ENCODE measurements around the gene SSU72.

SSU72 gene

DNA sequence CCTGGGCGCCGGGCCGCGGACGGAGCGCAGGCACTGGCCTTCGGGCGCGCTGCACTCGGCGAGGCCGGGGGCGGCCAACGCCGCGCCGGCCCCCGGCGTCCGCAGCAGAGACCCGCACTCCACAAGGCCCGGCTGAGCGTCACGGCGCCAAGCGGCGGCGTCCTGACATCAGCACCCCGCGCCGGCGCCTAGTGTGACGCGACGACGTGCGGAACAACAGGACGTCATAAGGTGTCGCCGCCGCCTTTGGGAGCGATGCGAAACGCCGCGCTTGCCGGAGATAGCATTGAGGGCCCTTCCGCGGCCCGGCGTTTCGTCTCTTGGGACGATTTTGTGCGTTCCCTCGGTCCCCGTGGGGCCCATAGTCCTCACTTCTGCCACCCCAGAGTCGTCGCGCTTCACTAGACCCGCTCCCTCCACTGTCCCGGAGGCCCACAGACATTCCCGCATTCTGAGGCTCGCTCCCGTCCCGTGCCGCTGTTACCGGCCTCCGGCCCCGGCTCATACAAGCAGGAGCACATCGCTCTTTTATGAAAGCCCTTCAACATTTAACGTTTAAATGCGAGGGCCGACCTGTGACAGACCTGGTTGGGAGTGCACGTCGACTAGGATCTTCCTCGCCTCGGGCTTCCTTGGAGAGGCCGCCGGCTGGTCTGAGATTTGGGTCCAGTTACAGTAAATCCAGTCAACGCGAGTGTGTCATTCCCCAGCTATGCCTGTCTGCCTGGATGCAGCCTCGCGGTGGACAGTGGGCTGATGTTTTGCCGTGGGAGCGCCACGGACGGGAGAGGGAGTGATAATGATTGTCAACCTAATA, at the start of gene SSU72:
Gene SSU72, minus strand, starts transcription at position 143 of the 817 bp plus-strand sequence. CDS start 306 bp downstream, outside the sequence.
- peak; percentile 93 for DNase-seq

DNA sequence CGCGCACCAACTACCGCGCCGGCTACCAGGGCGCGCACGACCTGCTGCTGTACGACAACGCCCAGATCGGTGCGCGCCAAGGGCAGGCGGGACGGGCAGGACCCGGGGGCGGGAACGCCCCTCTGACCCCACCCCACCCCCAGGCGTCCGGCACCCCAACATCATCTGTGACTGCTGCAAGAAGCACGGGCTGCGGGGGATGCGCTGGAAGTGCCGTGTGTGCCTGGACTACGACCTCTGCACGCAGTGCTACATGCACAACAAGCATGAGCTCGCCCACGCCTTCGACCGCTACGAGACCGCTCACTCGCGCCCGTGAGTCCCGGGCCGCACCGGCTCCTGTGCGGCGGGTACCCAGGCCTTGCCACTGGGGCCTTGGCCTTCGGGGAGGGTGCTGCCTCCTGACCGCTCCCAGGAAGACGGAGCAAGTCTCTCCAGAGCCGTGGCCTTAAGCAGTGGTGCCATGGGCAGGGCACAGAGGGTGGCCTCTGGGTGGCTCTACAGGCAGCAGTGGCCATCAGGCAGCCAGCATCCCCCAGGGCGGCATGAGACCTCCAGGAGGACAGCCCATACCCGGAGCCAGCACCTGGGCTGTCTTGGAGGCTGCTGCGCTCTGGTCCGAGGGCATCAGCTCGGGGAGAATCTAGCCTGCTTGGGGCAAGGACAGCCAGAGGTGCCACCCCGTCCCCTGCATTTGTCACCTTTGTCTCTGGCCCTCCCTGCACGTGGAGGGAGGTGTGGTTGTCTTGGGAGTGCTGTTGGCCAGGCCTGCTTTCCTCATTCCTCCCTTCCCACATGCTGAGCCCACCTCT, 49.2 kb upstream of the SSU72 start:
- no peak for DNase-seq

DNA sequence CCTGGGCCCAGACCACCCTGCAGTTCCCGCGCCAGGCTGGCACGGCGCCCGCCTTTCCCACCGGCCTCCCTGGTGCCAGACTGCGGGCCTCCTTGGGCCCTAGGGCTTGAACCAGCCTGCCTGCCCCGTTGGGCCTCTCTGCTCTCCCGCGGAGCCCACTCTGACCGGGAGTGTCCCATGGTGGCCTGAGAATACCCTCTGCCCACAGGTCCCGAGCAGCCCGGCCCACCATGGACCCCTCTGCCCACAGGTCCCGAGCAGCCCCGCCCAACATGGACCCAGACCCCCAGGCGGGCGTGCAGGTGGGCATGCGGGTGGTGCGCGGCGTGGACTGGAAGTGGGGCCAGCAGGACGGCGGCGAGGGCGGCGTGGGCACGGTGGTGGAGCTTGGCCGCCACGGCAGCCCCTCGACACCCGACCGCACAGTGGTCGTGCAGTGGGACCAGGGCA, 48.5 kb upstream of the SSU72 start:
- DNase-seq = no peak

DNA sequence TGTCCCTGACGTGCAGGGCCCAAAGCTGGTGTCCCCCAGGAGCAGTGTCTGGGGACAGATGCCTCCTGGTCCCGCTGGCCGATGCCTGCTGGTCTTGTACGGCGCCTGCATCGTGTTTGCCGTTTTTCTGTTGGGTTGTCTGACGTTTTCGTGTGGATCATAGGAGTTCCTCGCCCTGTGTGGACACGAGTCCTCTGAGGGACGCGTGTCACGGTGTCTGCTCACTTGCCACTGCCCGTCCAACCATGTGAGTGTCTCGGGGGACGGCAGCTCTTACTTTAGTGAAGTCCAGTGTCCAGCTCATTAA, 48.1 kb upstream of the SSU72 start:
- DNase-seq = no peak

DNA sequence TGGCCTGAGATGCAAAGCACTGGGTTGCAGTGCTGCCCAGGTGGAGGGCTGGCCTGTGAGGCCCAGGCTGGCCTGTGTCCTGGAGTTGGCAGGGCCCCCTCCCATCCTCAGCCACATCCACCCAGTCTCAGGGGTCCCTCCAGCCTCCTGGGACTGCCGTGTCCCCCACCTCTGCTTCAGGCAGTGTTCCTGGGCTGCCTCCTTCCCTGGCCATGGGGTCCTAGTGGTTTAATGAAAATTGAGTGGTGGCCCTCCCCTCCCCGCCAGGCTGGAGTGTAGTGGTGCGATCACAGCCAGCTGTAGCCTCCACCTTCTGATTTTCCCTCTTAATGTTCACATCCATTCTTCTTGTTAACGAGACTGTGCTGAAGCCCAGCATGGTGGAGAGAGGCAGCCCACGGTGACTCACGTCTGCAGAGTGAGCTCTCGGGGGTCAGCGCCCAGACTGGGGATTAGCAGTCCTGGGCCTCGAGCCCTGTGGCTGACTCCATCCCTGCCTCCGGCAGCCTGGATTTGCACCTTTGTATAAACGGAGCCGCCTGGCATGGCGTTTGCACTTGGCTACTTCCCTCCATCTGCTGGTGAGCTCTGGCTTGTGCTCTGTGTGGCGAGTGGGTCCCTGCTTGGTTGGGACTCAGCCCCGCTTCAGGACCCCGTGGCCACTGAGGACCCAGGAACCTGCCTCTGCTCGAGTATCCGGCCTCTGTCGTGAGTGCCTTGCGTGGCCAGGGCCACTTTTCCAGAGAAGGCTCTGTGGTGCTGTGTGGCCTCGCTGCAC, 47.5 kb upstream of the SSU72 start:
- no peak for DNase-seq

DNA sequence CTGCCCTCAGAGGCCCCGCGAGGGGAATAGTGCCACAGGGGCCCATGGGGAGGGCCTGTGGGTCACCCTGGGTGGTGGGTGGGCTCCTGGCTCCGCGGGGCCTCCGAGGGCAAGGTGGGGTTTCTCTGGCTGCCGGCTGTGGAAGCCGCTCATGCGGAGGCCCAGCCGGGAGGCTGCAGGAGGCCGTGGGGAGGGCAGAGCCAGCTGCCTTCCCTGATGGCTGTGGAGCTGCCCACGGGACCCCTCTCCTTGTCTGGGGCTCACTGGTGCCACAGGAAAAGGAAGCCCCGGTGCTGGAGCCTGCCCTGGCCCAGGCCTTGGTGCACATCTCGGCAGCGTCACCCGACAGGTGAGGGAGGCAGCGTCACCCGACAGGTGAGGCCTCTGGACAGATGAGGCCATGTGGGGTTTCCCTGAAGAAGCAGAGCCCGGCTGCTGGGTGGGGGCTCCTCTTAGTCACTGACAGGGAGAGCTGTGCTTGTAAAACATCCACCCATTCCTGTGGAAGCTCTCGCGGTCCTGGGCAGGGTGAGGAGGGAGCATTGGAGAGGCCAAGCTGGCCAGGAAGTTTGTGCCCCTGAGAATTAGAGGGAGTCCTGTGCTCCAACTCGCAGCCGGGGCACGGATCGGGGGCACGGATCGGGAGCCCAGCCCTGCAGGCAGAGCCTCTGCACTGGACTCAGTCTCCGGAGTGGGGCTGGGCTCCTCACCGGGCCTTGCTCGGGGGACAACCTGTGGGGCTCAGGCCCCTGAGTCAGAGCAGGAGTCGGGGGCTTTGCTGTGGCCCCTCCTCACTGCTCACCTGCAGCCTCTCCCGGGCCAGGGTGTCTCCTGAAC, 46.7 kb upstream of the SSU72 start:
- no peak for DNase-seq

DNA sequence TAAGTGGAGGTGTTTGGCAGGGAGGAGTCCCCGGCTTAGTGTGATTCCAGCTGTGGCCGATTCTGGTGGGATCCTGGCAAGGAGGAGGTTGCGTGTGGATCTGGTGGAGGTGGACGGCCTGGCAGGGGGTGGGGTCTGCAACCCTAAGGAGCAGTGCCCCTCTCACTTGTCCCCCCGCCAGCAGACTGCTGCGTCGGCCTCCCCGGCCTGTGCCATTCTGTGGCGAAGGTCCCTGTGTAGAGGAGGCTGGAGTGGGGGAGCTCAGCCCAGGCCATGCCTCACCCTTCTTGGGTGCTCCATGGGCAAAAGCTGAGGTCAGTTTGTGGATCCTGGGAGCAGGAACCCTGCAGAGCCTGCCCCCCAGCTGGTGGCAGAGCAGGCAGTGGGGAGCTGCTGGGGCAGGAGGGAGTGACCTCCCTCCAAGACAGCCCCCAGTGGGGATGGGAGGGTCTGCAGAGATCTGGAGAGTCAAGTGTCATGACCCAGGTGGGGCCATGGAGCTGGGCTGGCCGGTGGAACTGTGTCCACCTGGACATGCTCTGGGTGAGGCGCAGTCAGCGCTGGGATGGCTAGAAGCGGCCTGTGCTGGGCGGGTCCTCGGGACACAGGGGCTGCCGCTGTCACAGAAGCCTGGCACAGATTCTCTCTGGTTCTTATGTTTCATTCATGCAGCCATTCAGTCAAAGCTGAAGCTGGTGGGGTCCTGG, 45.9 kb upstream of the SSU72 start:
- no peak for DNase-seq

DNA sequence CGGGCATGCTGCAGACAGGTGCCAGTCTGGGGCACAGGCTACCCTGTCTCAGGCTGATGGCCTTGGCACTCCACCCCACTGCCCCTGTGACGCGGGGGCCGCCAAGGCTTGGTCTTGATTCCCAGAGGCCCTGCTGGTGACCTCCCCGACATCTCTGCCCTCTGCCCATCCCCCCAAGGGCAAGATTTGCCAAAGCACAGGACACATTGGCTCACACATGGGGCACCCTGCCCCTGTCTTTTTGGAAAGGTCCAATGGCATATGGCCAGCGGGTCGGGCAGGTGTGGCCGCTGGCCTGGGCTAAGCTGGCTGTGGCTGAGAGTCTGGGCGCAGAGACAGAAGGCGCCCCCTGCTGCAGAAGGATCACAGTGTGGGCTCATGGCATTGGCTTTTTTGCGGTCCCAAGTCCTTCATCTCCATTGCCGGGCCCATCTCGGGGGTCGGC, 45.3 kb upstream of the SSU72 start:
- DNase-seq = no peak

DNA sequence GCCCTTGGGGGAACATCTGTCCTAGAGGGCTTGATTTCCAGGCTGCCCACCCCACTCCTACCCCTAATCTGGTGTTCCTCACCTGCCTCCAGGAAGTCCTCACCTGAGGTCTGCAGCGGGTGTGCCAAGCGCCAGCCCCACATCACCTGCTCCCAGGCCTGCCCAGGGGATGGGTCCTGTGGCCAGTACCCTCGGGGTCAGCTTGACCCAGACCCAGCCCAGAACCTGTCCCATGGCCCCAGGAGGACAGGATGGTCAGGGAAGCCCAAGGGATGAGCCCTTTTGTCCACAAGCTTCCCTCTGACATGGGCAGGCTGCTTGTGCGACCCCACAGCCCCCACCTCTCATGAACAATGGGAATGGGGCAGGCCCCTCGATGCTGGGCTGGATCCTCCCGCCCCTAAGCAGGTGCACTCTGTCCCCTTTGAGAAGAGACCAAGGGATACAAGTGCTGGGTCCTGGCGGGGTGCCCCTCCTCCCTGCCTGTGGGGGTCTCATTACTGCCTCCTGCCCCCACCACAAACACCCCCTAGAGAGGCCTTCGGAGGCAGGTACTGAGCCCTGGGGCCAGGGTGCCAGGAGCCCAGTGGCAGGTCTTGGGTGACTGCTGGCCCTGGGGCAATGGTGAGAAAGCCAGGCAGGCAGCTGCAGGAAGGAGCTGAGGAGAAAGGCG, 43.9 kb upstream of the SSU72 start:
- no peak for DNase-seq

DNA sequence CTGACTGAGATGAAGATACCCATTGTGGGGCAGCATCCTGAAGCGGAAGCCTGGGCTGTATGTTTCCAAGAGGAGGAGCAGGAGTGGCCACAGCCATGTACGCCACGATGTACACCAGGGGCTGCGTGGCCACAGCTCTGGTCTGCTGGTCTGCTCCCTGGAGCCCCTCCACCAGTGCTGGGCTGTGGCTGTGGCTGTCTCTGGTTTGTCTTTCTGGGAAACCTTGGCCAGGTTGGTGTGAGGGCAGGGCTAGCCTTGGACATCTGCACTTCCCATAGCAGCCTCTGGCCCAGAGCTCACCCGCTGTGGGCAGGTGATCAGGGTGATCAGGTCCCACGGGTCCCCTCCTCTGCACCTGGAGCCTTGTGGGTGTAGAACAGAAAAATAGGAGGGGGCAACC, 43.3 kb upstream of the SSU72 start:
- no peak for DNase-seq

DNA sequence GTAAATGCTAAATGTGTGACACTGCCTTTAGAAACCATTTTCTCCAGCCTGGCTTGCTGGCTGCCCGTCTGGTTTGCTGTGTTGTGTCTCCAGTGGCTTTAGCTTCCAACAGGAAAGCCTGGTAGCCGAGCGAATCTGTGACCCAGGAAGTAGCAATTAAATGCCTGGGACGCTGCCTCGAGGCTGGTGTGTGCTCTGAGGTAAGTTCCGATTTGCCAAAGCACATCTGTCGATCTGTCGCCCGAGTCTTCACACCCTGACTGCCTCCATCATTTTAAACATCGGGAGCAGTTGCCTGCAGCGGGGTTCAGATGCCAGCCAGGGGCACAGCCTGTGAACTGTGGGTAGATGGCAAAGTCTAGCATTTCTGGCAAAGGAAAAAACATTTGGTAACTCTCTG, 42.9 kb upstream of the SSU72 start:
- no peak for DNase-seq

DNA sequence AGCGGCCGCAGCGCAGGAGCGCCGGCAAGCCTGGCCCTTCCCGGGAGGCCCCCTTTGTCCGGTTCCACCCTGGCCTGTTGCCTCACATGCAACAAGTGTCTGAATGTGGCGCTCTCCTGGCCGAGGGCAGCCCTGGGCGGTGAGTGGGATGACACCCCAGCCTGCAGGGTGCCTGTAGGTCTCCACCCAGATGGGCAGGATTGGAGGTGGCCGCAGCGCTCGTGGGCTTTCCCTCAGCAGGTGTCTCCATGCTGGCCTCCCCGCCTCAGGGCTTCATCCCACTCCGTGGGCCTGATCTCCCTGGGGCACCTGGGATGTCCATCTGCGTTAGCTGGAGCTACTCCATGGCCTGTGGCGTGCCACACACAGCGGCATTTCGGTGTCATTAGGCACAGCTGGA, 42.2 kb upstream of the SSU72 start:
- no peak for DNase-seq

DNA sequence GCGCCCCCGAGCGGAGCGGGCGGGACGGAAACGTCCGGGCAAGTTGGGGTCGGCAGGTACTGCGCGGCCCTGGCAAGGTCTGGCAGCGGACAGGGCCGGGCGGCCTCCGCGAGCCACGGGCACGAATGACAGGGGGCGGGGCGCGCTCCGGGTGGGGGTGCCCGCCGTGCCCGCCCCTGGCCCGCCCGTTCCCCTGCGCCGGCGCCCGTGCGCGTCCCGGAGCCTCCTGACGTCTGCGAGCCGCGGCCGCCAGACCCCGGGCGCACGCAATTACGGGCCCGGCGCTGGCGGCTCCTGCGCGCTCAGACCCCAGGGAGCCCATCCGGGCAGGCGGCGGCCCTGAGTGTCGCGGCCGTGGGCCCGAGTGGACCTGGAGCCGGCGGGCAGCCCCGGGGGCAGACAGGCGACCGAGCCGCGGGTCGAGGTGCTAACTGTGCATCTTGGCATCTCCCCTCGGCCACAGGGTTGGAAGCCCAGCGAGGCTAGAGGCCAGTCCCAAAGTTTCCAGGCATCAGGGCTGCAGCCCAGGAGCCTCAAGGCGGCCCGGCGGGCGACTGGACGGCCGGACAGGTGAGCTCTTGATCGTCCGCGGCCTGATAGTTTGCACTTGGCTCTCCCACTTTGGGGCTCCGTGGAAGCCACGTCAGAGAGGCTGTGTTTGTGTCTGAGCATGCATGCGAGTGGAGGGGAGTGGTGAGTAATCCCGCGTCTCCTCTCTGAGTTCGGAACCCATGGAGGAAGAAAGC, 41.6 kb upstream of the SSU72 start:
- DNase-seq = peak; percentile 56

DNA sequence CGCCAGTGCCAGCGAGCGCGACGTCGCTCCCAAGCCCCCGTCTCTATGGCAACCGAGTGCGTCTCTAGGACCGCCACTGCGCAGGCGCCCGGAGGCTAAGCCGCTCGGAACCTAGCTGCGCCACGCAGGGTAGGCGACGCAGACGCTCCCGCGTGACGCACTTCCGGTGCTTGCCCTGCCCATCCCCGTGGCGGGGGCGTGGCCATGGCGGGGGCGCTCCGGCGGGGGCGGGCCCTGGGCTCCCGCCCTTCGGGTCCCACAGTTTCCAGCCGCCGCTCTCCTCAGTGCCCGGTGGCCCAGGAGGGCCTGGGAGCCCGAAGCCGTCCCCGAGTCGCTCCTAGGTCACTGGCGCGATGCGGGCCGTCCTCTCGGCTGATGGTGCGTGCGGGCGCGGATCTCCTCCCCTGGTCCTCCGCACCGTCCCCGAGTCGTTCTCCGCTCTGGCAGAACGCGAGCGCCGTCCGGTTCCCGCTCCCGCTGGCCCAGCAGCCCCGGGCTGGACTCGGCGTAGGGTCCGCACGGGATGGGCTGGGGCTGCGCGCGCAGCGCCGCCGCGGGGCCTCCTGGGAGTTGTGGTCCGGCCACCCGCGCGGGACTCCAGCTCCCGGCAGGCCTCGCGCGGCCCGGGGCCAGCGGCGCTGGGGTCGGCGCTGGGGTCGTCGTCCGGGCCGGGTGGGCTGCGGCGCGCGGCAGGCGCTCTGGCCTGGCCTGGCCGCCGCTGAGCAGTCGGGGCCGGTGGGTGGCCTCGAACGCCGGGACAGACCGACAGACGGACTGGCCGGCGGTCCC, 40.8 kb upstream of the SSU72 start, which contains the start of gene MIB2:
Gene MIB2, plus strand, starts transcription at position 245 of the 789 bp plus-strand sequence. CDS start 7,953 bp downstream, outside the sequence.
- DNase-seq = peak; percentile 99

DNA sequence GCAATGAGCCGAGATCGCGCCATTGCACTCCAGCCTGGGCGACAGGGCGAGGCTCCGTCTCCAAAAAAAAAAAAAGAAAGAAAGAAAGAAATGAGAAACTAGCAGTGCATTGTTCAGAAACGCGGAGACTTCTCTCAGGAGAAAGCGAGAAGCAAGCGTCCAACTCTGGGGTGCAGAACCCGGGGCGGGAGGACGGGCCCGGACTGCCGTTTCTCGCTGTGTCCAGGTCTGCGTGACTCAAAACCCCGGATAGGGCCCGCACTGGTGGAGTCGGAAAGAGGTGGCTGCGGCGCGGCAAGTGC, 40.2 kb upstream of the SSU72 start:
- DNase-seq = no peak

DNA sequence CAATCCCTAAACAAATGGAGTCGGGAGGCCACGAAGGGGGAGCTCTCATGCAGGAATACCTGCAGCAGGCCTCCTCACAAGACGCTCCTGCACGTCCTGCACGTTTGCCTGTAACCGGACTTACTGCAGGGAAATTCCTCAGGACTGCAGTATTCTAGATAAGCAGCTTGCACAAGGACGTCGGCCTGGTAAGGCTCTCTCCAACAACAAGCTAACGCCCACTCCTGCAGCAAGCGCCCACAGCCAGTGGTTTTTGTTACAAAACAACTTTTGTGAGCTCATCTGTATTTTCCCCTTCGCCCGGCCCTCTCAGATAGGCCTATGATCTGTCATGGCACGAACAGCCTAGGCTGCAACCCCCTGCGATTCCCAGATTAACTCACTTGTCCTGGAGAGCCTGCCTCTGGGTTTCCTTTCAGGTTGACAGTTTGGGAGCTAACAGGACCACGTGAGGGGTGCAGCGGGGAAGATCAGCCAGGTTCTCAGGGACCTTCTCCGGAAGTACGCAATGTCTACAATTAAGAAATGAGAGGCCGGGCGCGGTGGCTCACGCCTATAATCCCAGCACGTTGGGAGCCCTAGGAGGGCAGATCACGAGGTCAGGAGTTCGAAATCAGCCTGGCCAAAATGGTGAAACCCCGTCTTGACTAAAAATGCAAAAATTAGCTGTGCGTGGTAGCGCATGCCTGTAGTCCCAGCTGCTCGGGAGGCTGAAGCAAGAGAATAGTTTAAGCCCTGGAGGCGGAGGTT, 39.7 kb upstream of the SSU72 start:
- DNase-seq = peak; percentile 65

DNA sequence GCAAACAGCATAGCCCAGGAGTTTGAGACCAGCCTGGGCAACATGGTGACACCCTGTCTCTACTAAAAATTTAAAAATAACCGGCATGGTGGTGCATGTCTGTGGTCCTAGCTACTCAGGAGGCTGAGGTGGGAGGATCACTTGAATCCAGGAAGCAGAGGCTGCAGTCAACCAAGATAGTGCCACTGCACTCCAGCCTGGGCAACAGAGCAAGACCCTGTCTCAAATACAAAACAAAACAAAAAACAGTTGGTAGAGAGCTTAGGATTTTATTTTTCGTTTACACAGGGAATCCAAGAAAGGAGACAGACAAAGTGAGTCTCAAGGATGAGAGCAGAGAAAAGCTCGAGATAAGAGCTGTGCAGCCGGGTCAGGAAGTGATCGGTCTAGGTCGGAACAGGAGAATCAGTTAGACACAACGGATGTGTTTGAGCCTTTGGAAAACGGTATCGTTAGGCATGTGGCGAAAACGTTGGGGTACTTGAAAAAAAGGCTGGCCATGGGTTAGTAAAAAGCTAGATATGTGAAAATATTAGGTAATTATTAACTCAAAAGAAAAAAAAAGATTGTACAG, 38.9 kb upstream of the SSU72 start:
- no peak for DNase-seq

DNA sequence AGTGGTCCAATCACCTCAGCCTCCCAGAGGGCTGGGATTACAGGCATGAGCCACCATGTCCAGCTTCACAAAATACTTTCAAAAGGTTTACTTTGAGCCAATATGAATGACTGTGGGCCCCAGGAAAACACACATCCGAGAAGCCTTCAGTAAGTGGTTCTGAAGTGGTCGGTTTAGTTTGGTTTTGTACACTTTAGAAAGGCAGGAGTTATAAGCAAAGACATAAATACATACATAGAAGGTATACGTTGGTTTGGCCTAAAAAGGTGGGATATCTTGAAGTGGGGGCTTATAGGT, 37.4 kb upstream of the SSU72 start:
- DNase-seq = no peak

DNA sequence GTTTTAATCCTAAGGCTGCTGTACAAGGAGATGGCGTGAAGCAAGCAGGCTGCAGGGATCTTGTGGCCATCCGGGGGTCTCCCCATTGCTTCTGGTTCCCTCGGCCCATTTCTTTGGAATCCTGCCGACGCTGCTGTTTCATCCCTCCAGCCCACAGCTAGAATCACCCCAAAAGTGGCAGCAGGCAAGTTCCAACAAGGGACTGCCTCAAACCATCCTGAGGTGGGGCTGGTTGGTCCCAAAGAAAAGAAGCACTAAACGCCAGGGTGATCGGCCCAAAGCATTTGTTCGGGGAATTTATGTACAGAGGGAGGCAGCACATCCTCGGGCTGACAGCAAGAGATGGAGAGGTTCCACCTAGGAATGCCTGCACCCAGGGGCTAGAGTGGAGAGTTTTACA, 36.1 kb upstream of the SSU72 start:
- DNase-seq = no peak

Data from CD4-positive, alpha-beta T cell treated with Interleukin-21 for 1 hour (primary cell).